ENCODE measurements around the gene SIRPA.
A peak's percentile ranks its signal among the peaks of the same experiment; 100 is the strongest.

The SIRPA gene

GRCh38 chr20:1949347-1950100 lies 54.3 kb downstream of the SIRPA start:
- Histone ChIP-seq H3K9me3 (ENCODE audit: insufficient read depth, low read length) (no peaks in the 10 kb centered on the region), H3K4me1 (ENCODE audit: insufficient read depth, insufficient read length) (peaks cover 6% of the 10 kb centered on the region), H3K4me3 (ENCODE audit: insufficient read length, low read depth) (no peak overlapping the region), H3K36me3 (ENCODE audit: insufficient read depth, insufficient read length, low read length) (no peaks in the 10 kb centered on the region), H3K27me3 (ENCODE audit: insufficient read depth, insufficient read length) (peaks cover 35% of the 10 kb centered on the region), H3K9ac (ENCODE audit: insufficient read length, low read depth) (no peak overlapping the region)
- DNase-seq (ENCODE audit: low read depth, low spot score), result no peak
- no peak for TF ChIP-seq ZNF274 (IDR thresholded peaks at IDR 0.05; ENCODE audit: low read depth, low read length)
- no peak for TF ChIP-seq YY1 (IDR thresholded peaks at IDR 0.05; ENCODE audit: insufficient read depth, insufficient read length)
- TF ChIP-seq SUZ12 (IDR thresholded peaks at IDR 0.05; ENCODE audit: extremely low read depth, insufficient read depth, insufficient read length), result no peak

DNA sequence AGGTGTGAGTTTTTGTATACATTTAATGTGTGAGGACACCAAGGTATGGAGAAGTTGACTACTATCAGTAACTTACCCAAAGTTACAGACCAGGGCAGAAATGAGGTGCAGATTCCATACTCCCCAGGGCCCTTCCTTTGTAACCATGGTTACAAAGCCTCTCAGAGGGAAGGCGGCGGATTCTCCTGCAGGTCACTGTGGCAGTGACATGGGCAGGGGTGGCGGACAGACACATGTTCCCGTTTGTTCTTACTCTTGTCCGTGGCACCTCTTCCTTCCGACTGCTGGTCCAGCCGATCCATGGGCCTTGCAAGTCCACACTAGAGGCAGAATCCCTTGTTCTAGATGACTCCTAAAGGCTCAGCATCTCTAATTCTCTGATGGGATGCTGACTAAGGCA lies 55.6 kb downstream of the SIRPA start:
- Histone ChIP-seq H3K36me3 (ENCODE audit: insufficient read depth, insufficient read length, low read length) (no peaks in the 10 kb centered on the region), H3K4me1 (ENCODE audit: insufficient read depth, insufficient read length) (peaks cover 6% of the 10 kb centered on the region), H3K4me3 (ENCODE audit: insufficient read length, low read depth) (no peak overlapping the region), H3K9me3 (ENCODE audit: insufficient read depth, low read length) (no peaks in the 10 kb centered on the region), H3K9ac (ENCODE audit: insufficient read length, low read depth) (no peak overlapping the region), H3K27me3 (ENCODE audit: insufficient read depth, insufficient read length) (peaks cover 22% of the 10 kb centered on the region)
- no peak for TF ChIP-seq SUZ12 (IDR thresholded peaks at IDR 0.05; ENCODE audit: extremely low read depth, insufficient read depth, insufficient read length)
- no peak for TF ChIP-seq ZNF274 (IDR thresholded peaks at IDR 0.05; ENCODE audit: low read depth, low read length)
- no peak for TF ChIP-seq YY1 (IDR thresholded peaks at IDR 0.05; ENCODE audit: insufficient read depth, insufficient read length)
- DNase-seq (ENCODE audit: low read depth, low spot score), result no peak

DNA sequence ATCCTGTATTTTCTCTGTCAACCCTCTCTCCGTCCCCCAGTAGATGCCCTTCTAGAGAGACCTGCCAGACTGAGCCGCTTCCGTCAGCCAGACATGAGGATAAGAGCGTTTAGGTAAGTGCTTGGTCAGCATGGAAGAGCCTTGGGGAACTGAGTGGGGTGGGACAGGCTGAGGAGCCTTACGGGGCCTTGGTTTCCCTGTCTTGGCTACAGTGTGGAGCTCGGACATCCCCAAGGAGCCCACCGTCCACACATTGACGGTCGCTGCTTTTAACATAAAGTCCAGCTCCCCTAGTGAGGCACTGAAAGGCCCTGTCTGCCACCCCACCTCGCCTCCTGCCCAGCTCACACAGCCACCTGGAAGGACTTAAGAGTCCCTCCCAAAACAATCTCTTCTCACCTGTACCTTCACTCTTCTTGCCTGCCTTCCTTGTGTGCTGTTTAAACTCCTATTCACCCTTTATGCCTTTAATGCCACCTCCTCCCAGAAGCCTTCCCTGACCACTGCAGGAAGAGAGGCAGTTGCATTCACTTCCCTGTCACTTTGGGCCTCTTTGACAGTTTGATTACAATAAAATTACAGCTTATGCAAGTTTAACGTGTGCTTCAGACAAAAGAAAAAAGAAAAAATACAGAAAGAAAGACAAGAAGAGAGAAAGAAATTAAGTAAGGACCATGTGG lies 56.4 kb downstream of the SIRPA start:
- Histone ChIP-seq H3K9me3 (ENCODE audit: insufficient read depth, low read length) (no peaks in the 10 kb centered on the region), H3K4me1 (ENCODE audit: insufficient read depth, insufficient read length) (peaks cover 6% of the 10 kb centered on the region), H3K36me3 (ENCODE audit: insufficient read depth, insufficient read length, low read length) (no peaks in the 10 kb centered on the region), H3K9ac (ENCODE audit: insufficient read length, low read depth) (no peak overlapping the region), H3K27me3 (ENCODE audit: insufficient read depth, insufficient read length) (peaks cover 15% of the 10 kb centered on the region), H3K4me3 (ENCODE audit: insufficient read length, low read depth) (no peak overlapping the region)
- DNase-seq (ENCODE audit: low read depth, low spot score), result no peak
- TF ChIP-seq ZNF274 (IDR thresholded peaks at IDR 0.05; ENCODE audit: low read depth, low read length), result no peak
- TF ChIP-seq YY1 (IDR thresholded peaks at IDR 0.05; ENCODE audit: insufficient read depth, insufficient read length), result no peak
- TF ChIP-seq SUZ12 (IDR thresholded peaks at IDR 0.05; ENCODE audit: extremely low read depth, insufficient read depth, insufficient read length), result no peak

- no peak overlapping the region for H3K9ac ChIP-seq (ENCODE audit: insufficient read length, low read depth)
- TF ChIP-seq SUZ12 (IDR thresholded peaks at IDR 0.05; ENCODE audit: extremely low read depth, insufficient read depth, insufficient read length) (no peak), YY1 (IDR thresholded peaks at IDR 0.05; ENCODE audit: insufficient read depth, insufficient read length) (no peak), ZNF274 (IDR thresholded peaks at IDR 0.05; ENCODE audit: low read depth, low read length) (no peak)
These were observed 57.7 kb downstream of the SIRPA start for GRCh38 chr20:1952737-1953530.

DNA sequence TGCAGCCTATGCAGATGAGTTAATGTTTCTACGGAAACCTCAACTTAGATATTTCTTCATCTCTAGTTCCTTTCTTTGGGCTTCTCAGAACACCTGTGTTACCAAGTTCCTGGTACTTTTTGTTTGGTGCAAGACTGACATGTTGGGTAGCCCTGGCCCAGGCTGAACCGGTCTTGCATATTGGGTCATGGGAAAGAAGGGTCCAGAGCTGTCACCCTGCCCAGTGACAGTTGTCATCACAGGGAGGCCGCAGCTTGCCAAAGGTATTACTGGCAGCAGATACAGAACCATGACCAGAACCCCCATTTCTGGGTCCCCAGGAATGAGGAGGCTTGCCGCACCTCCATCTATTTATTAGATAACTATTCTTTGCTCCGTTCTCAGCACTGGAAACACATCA lies 58.4 kb downstream of the SIRPA start:
- Histone ChIP-seq H3K27me3 (ENCODE audit: insufficient read depth, insufficient read length) (no peaks in the 10 kb centered on the region), H3K4me1 (ENCODE audit: insufficient read depth, insufficient read length) (peaks cover 6% of the 10 kb centered on the region), H3K4me3 (ENCODE audit: insufficient read length, low read depth) (no peak overlapping the region), H3K9ac (ENCODE audit: insufficient read length, low read depth) (no peak overlapping the region), H3K9me3 (ENCODE audit: insufficient read depth, low read length) (no peaks in the 10 kb centered on the region), H3K36me3 (ENCODE audit: insufficient read depth, insufficient read length, low read length) (no peaks in the 10 kb centered on the region)
- TF ChIP-seq ZNF274 (IDR thresholded peaks at IDR 0.05; ENCODE audit: low read depth, low read length) (no peak), SUZ12 (IDR thresholded peaks at IDR 0.05; ENCODE audit: extremely low read depth, insufficient read depth, insufficient read length) (no peak), YY1 (IDR thresholded peaks at IDR 0.05; ENCODE audit: insufficient read depth, insufficient read length) (no peak)
- no peak for DNase-seq (ENCODE audit: low read depth, low spot score)

More at GRCh38 chr20:1952737-1953530, 57.7 kb downstream of the SIRPA start:
- H3K27me3 ChIP-seq (ENCODE audit: insufficient read depth, insufficient read length), result peaks cover 3% of the 10 kb centered on the region
- no peaks in the 10 kb centered on the region for H3K36me3 ChIP-seq (ENCODE audit: insufficient read depth, insufficient read length, low read length)
- H3K4me3 ChIP-seq (ENCODE audit: insufficient read length, low read depth), result no peak overlapping the region
- peaks cover 6% of the 10 kb centered on the region for H3K4me1 ChIP-seq (ENCODE audit: insufficient read depth, insufficient read length)
- H3K9me3 ChIP-seq (ENCODE audit: insufficient read depth, low read length), result no peaks in the 10 kb centered on the region
- no peak for DNase-seq (ENCODE audit: low read depth, low spot score)

GRCh38 chr20:1955217-1955616 lies 60.0 kb downstream of the SIRPA start:
- no peaks in the 10 kb centered on the region for H3K9me3 ChIP-seq (ENCODE audit: insufficient read depth, low read length)
- no peaks in the 10 kb centered on the region for H3K27me3 ChIP-seq (ENCODE audit: insufficient read depth, insufficient read length)
- H3K36me3 ChIP-seq (ENCODE audit: insufficient read depth, insufficient read length, low read length), result no peaks in the 10 kb centered on the region
- peak; percentile 75 for DNase-seq (ENCODE audit: low read depth, low spot score)
- no peak for TF ChIP-seq ZNF274 (IDR thresholded peaks at IDR 0.05; ENCODE audit: low read depth, low read length)
- TF ChIP-seq YY1 (IDR thresholded peaks at IDR 0.05; ENCODE audit: insufficient read depth, insufficient read length), result no peak
- no peak for TF ChIP-seq SUZ12 (IDR thresholded peaks at IDR 0.05; ENCODE audit: extremely low read depth, insufficient read depth, insufficient read length)
- peaks cover 3% of the 10 kb centered on the region for H3K4me1 ChIP-seq (ENCODE audit: insufficient read depth, insufficient read length)
- no peak overlapping the region for H3K9ac ChIP-seq (ENCODE audit: insufficient read length, low read depth)
- H3K4me3 ChIP-seq (ENCODE audit: insufficient read length, low read depth), result no peak overlapping the region

All from NT2/D1 (cell line).